Stimulated activated CD4-positive, alpha-beta T cell treated with anti-CD3 and anti-CD28 coated beads, Interleukin-4, amount 100 ng/mL, for 48 hours (primary cell): ENCODE results near the gene PLSCR4.
"Not testable (repeated sequence)": the region's sequence is repeated elsewhere in the genome, so short reads cannot be mapped to it uniquely, and the experiment has no call there.

ENCODE experiments used
- DNase-seq, 2 donors: peaks; one replicate each; pipeline ENCODE4 v3.0.0-alpha.2; 2020; ENCODE audit warnings: low read depth in 2 of 2

PLSCR4 gene

GRCh38 chr3:146250449-146251382 is at the start of gene PLSCR4:
Gene PLSCR4, minus strand, starts transcription at chr3:146251105. Its CDS starts 29,034 bp downstream, at chr3:146222071.
- DNase-seq, result no peak

GRCh38 chr3:146293401-146293800 is 42.5 kb upstream of the PLSCR4 start:
- DNase-seq, result not testable (repeated sequence)

GRCh38 chr3:146283781-146284445 is 33.0 kb upstream of the PLSCR4 start:
- no peak for DNase-seq

GRCh38 chr3:146280864-146281263 is 30.0 kb upstream of the PLSCR4 start:
- no peak for DNase-seq

- no peak for DNase-seq
Observed at GRCh38 chr3:146279951-146280350, 29.0 kb upstream of the PLSCR4 start.

- no peak for DNase-seq
Observed at GRCh38 chr3:146279013-146279412, 28.1 kb upstream of the PLSCR4 start.

- DNase-seq, result no peak
Observed at GRCh38 chr3:146277953-146278631, 27.2 kb upstream of the PLSCR4 start.

- no peak for DNase-seq
Observed at GRCh38 chr3:146275476-146275875, 24.6 kb upstream of the PLSCR4 start.

- DNase-seq, result no peak
Observed at GRCh38 chr3:146274833-146275232, 23.9 kb upstream of the PLSCR4 start.

GRCh38 chr3:146273721-146274407 is 23.0 kb upstream of the PLSCR4 start:
- DNase-seq, result no peak

- no peak for DNase-seq
Observed at GRCh38 chr3:146271180-146271579, 20.3 kb upstream of the PLSCR4 start.

GRCh38 chr3:146269271-146269670 is 18.4 kb upstream of the PLSCR4 start:
- no peak for DNase-seq

GRCh38 chr3:146268535-146269219 is 17.8 kb upstream of the PLSCR4 start:
- no peak for DNase-seq

- no peak for DNase-seq
Observed at GRCh38 chr3:146265720-146266119, 14.8 kb upstream of the PLSCR4 start.

GRCh38 chr3:146262371-146263110 is 11.6 kb upstream of the PLSCR4 start:
- no peak for DNase-seq

- DNase-seq, result no peak
Observed at GRCh38 chr3:146259880-146260589, 9.1 kb upstream of the PLSCR4 start.

GRCh38 chr3:146256851-146257486 is 6.1 kb upstream of the PLSCR4 start:
- DNase-seq, result no peak

- not testable (repeated sequence) for DNase-seq
Observed at GRCh38 chr3:146252445-146252844, 1.5 kb upstream of the PLSCR4 start.

GRCh38 chr3:146249921-146250320 is 984 bp downstream of the PLSCR4 start:
- no peak for DNase-seq
